GM18507 (cell line): Measurements from ENCODE around the gene EIF4B.

Experiments
- DNase-seq: peaks from one replicate; pipeline ENCODE4 v3.0.0; 2011; ENCODE audit warnings: low read depth; ENCODE audit not compliant: insufficient read length; ENCODE audit errors: extremely low spot score
- FAIRE-seq: peaks from 2 replicates; lab custom pipeline; 2011; peaks lifted over from hg19 to GRCh38; lab: Jason Lieb, UNC

The EIF4B gene

GRCh38 chr12:53042607-53043454 lies 36.6 kb downstream of the EIF4B start:
- no peak for FAIRE-seq
- DNase-seq, result no peak

DNA sequence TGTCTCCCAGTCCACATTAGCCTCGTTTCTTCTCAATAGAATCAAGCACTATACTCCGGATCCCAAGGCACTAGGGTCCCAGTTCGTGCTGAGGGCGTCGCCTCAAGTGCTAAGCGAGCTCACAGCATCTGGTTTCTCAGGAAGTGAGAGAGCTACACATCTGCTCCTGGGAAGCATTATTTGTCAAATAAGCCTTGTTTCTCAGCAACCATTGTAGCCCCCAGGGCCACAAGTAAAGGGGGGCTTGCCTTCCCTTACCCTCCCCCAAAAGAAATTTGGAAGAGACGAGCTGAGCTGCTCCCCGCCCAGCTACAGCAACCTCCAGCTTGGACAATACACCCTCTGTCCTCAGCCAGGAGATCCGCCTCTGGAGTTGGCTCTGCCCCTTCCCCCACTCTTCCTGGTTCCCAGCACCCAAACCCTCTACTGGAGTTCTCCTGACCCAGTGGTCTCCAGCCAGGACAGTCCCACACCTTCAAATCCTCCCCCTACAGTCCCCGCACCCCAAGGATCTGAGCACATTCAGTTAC lies 37.9 kb downstream of the EIF4B start:
- DNase-seq, result no peak
- no peak for FAIRE-seq

DNA sequence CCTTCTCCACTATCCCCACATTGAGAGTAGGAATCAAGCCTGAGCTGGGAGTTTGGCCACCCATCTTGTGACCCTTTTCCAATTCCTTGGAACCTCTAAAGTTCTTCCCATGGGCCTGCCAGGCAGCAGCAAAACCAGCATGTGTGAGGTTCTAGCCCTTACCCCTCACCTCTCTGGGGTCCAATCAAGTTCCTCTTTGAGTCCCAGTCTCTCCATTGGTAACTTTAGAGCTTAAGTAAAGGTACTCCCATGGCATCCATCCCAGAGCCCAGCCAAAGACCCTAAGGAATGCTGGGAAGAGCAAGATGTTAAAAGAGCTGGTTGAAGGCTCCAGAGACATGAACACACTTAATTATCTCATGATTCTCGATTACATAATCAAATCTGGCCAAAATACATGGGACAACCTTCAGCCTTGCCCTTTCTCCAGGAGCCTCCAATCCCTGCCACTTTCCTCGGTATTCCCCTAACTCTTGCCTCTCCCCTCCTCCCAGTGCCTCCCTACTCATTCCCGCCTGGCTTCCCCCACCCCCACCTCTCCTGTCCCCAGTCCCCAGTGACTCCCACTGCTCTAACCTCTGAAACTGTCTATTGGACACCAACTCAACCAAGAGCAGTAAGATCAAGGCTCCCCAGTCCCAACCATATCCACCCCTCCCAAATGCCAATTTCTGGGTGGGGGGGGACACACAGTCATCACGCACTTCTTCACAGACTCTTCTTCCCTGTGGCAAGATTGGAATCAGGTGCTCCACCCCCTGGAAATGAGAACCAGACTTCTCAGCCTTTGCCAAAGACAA lies 38.8 kb downstream of the EIF4B start:
- no peak for FAIRE-seq
- DNase-seq, result no peak

- DNase-seq (no peak), FAIRE-seq (no peak)
Measured at GRCh38 chr12:53045696-53046045, 39.4 kb downstream of the EIF4B start.

- FAIRE-seq (no peak), DNase-seq (no peak)
Measured at GRCh38 chr12:53046655-53047220, 40.5 kb downstream of the EIF4B start.

GRCh38 chr12:53047221-53048032 lies 41.2 kb downstream of the EIF4B start:
- FAIRE-seq, result no peak
- peak; percentile 68 for DNase-seq

- DNase-seq (no peak), FAIRE-seq (no peak)
Measured at GRCh38 chr12:53048033-53048779, 42.0 kb downstream of the EIF4B start.

GRCh38 chr12:53048780-53049401 lies 42.6 kb downstream of the EIF4B start:
- FAIRE-seq (no peak), DNase-seq (no peak)

GRCh38 chr12:53049571-53050318 lies 43.5 kb downstream of the EIF4B start, which contains the start of gene TNS2:
Gene TNS2, plus strand, starts transcription at chr12:53050065. Its CDS starts 121 bp downstream, at chr12:53050186.
- FAIRE-seq (no peak), DNase-seq (no peak)

GRCh38 chr12:53050426-53051057 lies 44.3 kb downstream of the EIF4B start:
- no peak for FAIRE-seq
- no peak for DNase-seq

GRCh38 chr12:53051058-53051880 lies 45.0 kb downstream of the EIF4B start:
- FAIRE-seq, result no peak
- DNase-seq, result no peak

DNA sequence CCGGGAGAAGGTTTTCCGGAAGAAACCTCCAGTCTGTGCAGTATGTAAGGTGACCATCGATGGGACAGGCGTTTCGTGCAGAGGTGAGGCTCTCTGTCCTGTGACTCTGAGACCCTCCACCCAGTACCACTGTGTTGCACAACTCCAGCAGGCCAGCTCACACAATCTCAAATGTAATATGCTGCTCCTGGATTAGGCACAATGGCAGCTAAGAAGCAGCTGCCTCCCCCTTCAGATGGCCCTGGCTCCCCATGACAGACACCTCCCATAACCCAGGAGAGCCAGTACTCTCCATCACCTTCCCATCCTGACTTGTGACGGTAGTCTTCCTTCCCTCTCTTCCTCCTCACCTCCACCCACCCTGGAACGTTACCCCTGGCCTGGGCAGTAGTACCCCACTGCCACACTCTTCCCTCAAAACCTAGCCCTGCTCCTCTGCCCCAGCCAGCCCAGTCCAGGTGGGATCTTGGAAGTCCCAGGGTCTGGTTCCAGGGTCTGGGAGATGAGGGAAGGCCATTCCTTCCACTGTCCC lies 45.7 kb downstream of the EIF4B start:
- DNase-seq (no peak), FAIRE-seq (no peak)

- FAIRE-seq, result no peak
- DNase-seq, result no peak
Measured at GRCh38 chr12:53052419-53053217, 46.4 kb downstream of the EIF4B start.

GRCh38 chr12:53053218-53054111 lies 47.2 kb downstream of the EIF4B start:
- DNase-seq, result no peak
- peak; percentile 33 for FAIRE-seq
